Nucleus accumbens (tissue), 56 donors: ENCODE data around the gene SLC16A7.

Experiments
- DNase-seq, 56 donors: peaks; one replicate each; lab custom pipeline; 2025; lab: John Stamatoyannopoulos, UW

SLC16A7 gene

GRCh38 chr12:59619461-59620240, 23.8 kb downstream of the SLC16A7 start:
- DNase-seq: no peak

DNA sequence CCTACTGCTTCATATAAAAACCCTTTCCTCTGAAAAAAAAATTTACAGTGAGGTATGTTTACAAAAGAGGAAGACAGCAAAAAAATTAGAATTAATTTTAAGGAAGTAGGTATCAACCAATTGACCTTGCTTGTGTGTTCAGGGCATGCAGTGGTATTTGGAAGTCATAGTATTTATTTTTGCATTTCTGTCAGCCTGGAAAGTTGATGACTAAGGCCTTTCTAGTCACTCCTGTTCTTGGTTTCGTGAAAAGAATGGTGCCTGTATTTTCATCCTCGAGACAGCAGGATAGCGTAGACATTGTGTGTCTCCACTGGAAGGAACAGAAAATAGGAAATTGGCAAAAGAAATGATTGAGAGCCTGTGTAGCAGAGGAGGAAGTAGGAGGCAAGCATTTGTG, 24.5 kb downstream of the SLC16A7 start:
- DNase-seq: peak in 1 of 56 donors; percentile 4

- no peak for DNase-seq
These were observed 29.1 kb downstream of the SLC16A7 start for GRCh38 chr12:59624732-59625460.

DNA sequence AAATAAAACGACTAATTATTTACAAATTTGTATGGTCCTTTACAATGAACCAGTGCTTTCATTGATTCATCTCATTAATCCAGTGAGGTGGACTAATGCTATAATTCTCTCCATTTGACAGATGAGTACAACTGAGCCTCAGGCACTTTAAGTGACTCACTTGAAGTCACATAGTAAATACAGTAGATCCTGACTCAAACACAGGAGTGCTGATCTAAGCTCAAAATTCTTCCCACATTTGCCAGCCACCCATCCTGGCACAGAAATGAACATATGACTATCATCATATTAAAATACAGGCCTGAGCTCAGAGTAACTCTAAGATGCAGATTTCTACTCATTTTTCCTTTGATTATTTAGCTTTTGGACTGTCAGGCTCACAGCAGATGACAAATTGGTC, 30.6 kb downstream of the SLC16A7 start:
- DNase-seq: no peak

DNA sequence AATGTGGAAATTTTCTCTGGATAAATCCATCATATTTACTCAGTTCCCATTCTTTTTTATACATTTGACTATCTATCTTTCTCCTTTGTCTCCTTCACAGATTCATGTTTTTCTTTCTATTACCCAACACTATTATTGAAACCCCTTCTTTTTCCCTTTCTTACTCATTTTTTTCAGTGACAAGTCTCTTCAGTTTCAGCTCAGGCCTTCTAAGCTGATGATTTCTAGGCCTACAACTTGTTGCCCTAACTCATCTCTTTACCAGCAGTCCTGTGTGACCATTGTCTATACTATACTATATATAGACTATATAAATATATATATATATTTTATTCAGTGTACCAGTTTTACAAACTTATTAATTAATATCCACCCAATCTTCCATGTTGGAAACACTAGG, 31.8 kb downstream of the SLC16A7 start:
- no peak for DNase-seq

DNA sequence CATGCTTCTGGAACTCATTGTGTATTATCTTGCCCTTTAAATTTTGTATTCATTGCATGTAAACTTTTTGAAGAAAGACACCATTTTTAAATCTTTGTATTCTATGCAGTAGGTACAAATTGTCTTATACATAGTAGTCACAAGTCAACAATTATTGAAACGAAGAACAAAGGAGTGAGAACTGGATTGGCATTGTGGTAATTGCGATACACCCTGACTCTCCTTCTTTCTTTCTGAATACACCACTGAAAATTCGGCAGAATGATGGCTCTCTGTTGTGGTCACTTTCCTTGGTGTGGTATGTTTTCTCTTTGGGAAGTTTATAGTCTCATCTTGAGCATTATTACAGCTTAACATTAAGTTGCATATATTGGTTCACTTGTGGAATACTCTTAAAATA, 34.1 kb downstream of the SLC16A7 start:
- DNase-seq: no peak

GRCh38 chr12:59632408-59632807, 36.6 kb downstream of the SLC16A7 start:
- DNase-seq: no peak

GRCh38 chr12:59634254-59634653, 38.4 kb downstream of the SLC16A7 start:
- DNase-seq: no peak

- DNase-seq: no peak
These were observed 41.3 kb downstream of the SLC16A7 start for GRCh38 chr12:59636945-59637691.

DNA sequence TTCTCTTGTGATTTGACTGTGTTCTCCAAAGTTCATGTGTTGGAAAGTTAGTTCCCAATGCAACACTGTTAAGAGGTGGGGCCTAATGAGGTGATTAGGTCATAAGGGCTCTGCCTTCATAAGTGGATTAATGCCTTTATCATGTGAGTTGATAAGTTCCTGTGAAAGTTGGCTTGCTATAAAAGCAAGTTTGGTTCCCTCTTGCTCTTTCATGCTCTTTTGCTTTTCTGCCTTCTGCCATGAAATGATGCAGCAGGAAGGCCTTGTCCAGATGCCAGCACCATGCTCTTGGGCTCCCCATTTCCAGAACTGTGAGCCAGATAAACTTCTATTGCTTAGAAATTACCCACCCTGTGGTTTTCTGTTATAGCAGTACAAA, 41.9 kb downstream of the SLC16A7 start:
- no peak for DNase-seq

DNA sequence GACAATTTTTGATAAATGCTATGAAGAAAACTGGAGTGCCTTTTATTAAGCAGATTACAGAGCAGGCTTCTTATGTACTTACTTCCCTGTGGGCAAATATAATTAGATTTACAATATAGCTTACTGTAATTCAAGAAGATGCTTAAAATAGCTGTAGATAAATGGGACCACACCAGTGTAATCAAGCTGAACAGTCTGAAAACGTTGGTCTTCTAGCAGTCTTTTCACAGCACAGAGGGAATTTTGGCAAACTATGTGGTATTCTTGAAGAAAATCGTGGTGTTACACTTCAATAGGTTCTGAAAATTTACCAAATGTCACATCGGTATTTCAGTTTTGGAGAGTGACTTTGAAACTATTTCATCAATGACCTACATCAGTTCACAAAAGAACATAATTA, 47.7 kb downstream of the SLC16A7 start:
- DNase-seq: no peak

DNA sequence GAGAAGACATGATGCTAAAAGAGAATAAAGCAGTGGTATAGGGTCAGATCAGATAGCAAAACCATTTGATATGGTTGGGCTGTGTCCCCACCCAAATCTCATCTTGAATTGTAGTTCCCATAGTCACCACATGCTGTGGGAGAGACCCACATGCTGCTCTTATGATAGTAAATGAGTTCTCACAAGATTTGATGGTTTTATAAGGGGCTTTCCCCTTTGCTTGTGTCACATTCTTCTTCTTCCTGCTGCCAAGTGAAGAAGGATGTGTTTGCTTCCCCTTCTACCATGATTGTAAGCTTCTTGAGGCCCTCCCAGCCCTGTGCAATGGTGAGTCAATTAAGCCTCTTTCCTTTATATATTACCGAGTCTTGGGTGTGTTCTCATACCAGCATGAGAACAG, 49.4 kb downstream of the SLC16A7 start:
- DNase-seq: no peak

DNA sequence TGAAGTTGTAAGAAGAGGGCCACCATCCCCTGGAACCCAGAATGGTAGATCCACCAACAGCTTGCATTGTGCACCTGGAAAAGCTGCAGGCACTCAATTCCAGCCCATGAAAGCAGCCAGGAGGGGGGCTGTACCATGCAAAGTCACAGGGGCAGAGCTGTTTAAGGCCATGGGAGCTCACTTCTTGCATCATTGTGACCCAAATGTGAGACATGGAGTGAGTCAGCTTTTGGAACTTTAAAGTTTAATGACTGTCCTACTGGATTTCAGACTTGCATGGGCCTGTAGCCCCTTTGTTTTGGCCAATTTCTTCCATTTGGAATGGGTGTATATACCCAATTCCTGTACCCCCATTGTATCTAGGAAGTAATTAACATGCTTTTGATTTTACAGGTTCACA, 50.8 kb downstream of the SLC16A7 start:
- DNase-seq: no peak

DNA sequence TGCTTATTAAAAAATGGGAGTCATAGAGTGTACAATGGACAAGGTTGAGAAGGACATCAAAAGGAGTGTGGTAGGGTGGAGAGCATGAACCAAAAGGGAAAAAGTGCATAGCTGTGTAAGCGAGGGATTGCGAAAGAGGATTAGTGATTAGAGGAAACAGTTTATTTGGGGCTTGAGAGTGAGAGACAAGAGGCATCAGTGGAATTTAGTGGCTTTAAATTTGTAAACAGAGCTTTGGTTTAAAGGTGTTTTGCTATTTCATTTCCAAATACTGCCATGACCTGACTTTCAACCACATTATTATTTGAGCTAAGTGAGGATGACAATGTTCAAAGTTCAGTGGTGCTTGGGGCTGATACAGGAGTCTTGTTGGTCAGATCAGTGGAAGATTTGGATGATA, 53.4 kb downstream of the SLC16A7 start:
- no peak for DNase-seq

DNA sequence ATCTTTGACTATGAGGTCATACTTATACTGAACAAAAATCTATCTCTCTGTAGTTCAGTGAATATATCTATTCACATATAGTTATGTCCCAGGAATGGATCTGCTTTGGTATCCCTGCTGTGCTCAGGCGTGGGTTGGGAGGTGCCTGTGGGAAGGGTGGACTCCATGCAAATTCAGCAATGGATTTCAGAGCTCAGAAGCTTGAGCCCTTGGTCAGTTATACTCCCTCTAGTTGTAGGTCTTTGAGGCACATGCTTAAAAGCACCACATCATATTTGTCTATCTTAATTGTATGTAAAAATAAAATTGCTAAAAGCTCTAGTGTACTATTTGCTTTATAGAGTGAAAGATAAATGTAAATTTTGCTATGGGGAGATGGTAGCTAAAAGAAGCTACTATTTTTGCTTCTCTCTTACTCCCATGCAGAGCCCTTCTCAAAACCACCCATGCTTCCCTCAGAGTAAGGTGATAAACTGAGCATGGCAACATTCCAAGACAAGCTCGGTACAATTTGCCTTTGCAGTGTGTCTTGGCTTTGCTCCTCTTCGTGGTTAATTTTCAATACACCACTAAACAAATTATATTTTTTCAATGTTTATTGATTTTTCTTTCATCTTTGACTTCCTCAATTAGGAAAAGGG, 54.9 kb downstream of the SLC16A7 start:
- DNase-seq: no peak

DNA sequence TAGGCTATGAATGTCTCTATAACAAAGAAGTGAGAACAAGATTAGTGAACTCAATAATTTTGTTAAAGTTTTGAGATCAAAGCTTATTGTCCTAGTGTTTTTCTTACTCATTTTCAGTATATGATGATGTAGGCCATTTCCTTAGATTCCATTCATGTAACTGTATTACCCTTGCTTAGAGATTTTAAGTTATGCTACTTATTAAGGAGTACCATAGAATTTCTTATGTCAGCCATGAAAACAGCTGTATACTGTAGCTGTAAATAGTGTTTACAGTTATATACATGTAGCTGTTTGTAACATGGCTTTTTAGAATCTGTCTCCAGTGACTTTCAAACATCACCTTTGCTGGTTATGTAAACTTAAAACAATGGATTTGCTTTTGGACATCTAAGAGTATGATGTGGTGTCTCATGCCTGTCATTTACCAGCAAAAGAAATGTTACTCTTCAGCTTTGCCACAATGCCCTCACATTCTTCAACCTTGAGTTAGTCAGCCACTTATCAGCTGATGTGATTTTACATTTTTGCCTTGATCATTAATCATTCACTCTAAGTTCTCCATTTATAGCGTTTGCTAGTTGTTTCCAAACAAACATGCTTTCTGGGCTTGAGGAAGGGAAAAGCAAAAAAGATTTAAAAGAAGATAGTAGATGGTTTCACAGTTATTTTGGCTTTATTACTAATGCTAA, 55.5 kb downstream of the SLC16A7 start:
- DNase-seq: no peak

GRCh38 chr12:59652130-59652529, 56.3 kb downstream of the SLC16A7 start:
- DNase-seq: no peak

DNA sequence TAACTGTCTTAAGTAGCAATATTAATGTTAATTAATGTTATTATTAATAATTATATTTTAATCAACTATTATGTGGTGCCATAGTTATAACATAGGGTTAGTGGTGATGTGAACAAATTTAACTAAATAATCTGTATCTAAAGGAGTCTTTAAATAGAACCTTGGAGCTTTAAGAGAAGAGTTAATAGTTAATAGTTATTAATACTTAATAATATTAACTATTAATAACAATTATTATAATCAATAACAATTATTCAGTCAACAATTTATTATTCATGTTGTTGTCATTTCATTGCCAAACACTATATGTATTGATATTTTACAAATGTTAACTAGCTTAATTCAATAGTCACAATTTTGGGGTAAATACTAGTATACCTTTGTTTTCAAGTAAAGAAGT, 58.2 kb downstream of the SLC16A7 start:
- no peak for DNase-seq

DNA sequence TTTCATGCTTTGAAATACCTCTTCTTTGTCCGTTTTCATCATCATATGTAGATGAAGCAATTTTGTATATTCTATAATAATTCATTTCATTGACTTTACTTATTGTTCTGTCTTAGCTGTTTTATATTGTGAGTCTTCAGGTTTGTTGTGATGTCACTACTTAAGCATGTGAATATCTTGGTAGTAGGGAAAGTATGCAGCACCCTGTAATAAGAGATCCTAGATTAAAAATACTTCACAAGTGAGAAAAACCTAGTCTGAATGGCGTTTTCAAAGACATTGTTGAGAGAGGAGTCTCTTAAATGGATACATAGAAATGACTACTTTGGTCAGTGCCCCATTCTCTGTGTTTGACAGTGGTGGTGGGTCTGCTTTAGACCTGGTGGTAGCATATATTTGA, 61.4 kb downstream of the SLC16A7 start:
- no peak for DNase-seq

- no peak for DNase-seq
These were observed 61.9 kb downstream of the SLC16A7 start for GRCh38 chr12:59657711-59658110.
